ENCODE measurements around the gene CLIC1. TPM values are rescaled to one million over a fixed set of nuclear protein-coding genes. Genes with fewer than 3 reads are reported as not detected.

Gene CLIC1
- total RNA-seq, 1 donor from 2014 or later, result 469 TPM

- DNase-seq (ENCODE audit: low read depth in 2 of 2), result peak; percentile 99
Observed at GRCh38 chr6:31739639-31740396, 3.5 kb upstream of the CLIC1 start, which contains the start of gene MSH5. MSH5 (plus strand) TSS chr6:31740005; CDS start chr6:31740467, 462 bp downstream.

- peak; percentile 80 to 93 for DNase-seq (ENCODE audit: low read depth in 2 of 2)
Observed at GRCh38 chr6:31737991-31738979, 2.0 kb upstream of the CLIC1 start.

GRCh38 chr6:31737315-31737990, 1.1 kb upstream of the CLIC1 start:
- DNase-seq (ENCODE audit: low read depth in 2 of 2), result peak; percentile 46 to 75

- DNase-seq (ENCODE audit: low read depth in 2 of 2), result no peak
Observed at GRCh38 chr6:31736768-31737314, 511 bp upstream of the CLIC1 start.

GRCh38 chr6:31734821-31735406, 1.4 kb downstream of the CLIC1 start:
- DNase-seq (ENCODE audit: low read depth in 2 of 2), result peak in 1 of 2 donors; percentile 87

- DNase-seq (ENCODE audit: low read depth in 2 of 2), result no peak
Observed at GRCh38 chr6:31734247-31734820, 2.0 kb downstream of the CLIC1 start.

GRCh38 chr6:31733734-31734133, 2.6 kb downstream of the CLIC1 start:
- no peak for DNase-seq (ENCODE audit: low read depth in 2 of 2)

GRCh38 chr6:31732029-31732428, 4.3 kb downstream of the CLIC1 start:
- DNase-seq (ENCODE audit: low read depth in 2 of 2), result no peak

GRCh38 chr6:31730631-31731086, 5.7 kb downstream of the CLIC1 start:
- DNase-seq (ENCODE audit: low read depth in 2 of 2), result no peak

- DNase-seq (ENCODE audit: low read depth in 2 of 2), result peak; percentile 91 to 97
Observed at GRCh38 chr6:31729979-31730630, 6.2 kb downstream of the CLIC1 start.

- DNase-seq (ENCODE audit: low read depth in 2 of 2), result peak; percentile 90 to 93
Observed at GRCh38 chr6:31729515-31729978, 6.8 kb downstream of the CLIC1 start.

- DNase-seq (ENCODE audit: low read depth in 2 of 2), result no peak
Observed at GRCh38 chr6:31728767-31729514, 7.4 kb downstream of the CLIC1 start, which contains the start of gene DDAH2. DDAH2 (minus strand) TSS chr6:31729299; CDS start chr6:31729161, 138 bp downstream.

- DNase-seq (ENCODE audit: low read depth in 2 of 2), result no peak
Observed at GRCh38 chr6:31727717-31728671, 8.3 kb downstream of the CLIC1 start.

GRCh38 chr6:31727034-31727716, 9.2 kb downstream of the CLIC1 start:
- DNase-seq (ENCODE audit: low read depth in 2 of 2), result peak; percentile 28 to 36

- peak; percentile 48 to 74 for DNase-seq (ENCODE audit: low read depth in 2 of 2)
Observed at GRCh38 chr6:31725502-31726350, 10.6 kb downstream of the CLIC1 start.

GRCh38 chr6:31723980-31724691, 12.2 kb downstream of the CLIC1 start:
- DNase-seq (ENCODE audit: low read depth in 2 of 2), result no peak

Measured in lung microvascular endothelial cell (primary cell).